Measurements from ENCODE around the gene PDHA1. TPM values are rescaled to one million over a fixed set of nuclear protein-coding genes. Genes with fewer than 3 reads are reported as not detected.

The PDHA1 gene
- 10 to 100 TPM; 58.8 to 92.1 (median 70.4) TPM for total RNA-seq

GRCh38 chrX:19343535-19344408 lies at the start of gene PDHA1:
TSS of gene PDHA1 (plus strand) at chrX:19343927. CDS start at chrX:19344038, 111 bp downstream.
- ATAC-seq (ENCODE audit: low FRiP score) = peak; percentile 93
- no peak for TF ChIP-seq CTCF (IDR thresholded peaks at IDR 0.05)
- peak; percentile 66 for DNase-seq (ENCODE audit: low spot score)

- peak; percentile 83 for ATAC-seq (ENCODE audit: low FRiP score)
- TF ChIP-seq CTCF (IDR thresholded peaks at IDR 0.05) = no peak
- DNase-seq (ENCODE audit: low spot score) = peak; percentile 61
These were observed 40.4 kb upstream of the PDHA1 start for GRCh38 chrX:19303256-19303880.

GRCh38 chrX:19326567-19326966 lies 17.2 kb upstream of the PDHA1 start:
- no peak for DNase-seq (ENCODE audit: low spot score)
- TF ChIP-seq CTCF (IDR thresholded peaks at IDR 0.05) = no peak
- ATAC-seq (ENCODE audit: low FRiP score) = no peak

- no peak for DNase-seq (ENCODE audit: low spot score)
- TF ChIP-seq CTCF (IDR thresholded peaks at IDR 0.05) = no peak
- ATAC-seq (ENCODE audit: low FRiP score) = no peak
These were observed 11.9 kb upstream of the PDHA1 start for GRCh38 chrX:19331831-19332230.

GRCh38 chrX:19332983-19333382 lies 10.7 kb upstream of the PDHA1 start:
- TF ChIP-seq CTCF (IDR thresholded peaks at IDR 0.05) = no peak
- ATAC-seq (ENCODE audit: low FRiP score) (no peak), DNase-seq (ENCODE audit: low spot score) (no peak)

- ATAC-seq (ENCODE audit: low FRiP score) (no peak), DNase-seq (ENCODE audit: low spot score) (no peak)
- TF ChIP-seq CTCF (IDR thresholded peaks at IDR 0.05) = no peak
These were observed 8.6 kb upstream of the PDHA1 start for GRCh38 chrX:19334945-19335626.
